ENCODE results near the gene EXOSC5. TPM values are rescaled to one million over a fixed set of nuclear protein-coding genes. Genes with fewer than 3 reads are reported as not detected.
A peak's percentile ranks its signal among the peaks of the same experiment; 100 is the strongest.

The EXOSC5 gene
- 15.4 and 17.0 TPM in 2 replicates for total RNA-seq
- long read RNA-seq, transcript EXOSC5-201 (6 exons, 1,118 nt): major isoform, 7 of 7 reads
- long read RNA-seq, partial matches to known transcripts: 0 of 7 reads
- long read RNA-seq, other reads (novel, unspliced or antisense): 0 of 7 reads

- peak within 1 kb of the TSS; percentile 100 for H3K27ac Mint-ChIP-seq
- DNase-seq (ENCODE audit: low spot score, unreplicated experiment): peak; percentile 98
- TF ChIP-seq, protein P1, sequence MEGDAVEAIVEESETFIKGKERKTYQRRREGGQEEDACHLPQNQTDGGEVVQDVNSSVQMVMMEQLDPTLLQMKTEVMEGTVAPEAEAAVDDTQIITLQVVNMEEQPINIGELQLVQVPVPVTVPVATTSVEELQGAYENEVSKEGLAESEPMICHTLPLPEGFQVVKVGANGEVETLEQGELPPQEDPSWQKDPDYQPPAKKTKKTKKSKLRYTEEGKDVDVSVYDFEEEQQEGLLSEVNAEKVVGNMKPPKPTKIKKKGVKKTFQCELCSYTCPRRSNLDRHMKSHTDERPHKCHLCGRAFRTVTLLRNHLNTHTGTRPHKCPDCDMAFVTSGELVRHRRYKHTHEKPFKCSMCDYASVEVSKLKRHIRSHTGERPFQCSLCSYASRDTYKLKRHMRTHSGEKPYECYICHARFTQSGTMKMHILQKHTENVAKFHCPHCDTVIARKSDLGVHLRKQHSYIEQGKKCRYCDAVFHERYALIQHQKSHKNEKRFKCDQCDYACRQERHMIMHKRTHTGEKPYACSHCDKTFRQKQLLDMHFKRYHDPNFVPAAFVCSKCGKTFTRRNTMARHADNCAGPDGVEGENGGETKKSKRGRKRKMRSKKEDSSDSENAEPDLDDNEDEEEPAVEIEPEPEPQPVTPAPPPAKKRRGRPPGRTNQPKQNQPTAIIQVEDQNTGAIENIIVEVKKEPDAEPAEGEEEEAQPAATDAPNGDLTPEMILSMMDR (IDR thresholded peaks at IDR 0.05; ENCODE audit: unreplicated experiment): no peak
- H3K4me3 Mint-ChIP-seq (ENCODE audit: low read depth): peak within 1 kb of the TSS; percentile 100
- peaks cover 24% of the 10 kb centered on the region for H3K4me1 Mint-ChIP-seq (ENCODE audit: low read depth)
- H3K36me3 Mint-ChIP-seq (ENCODE audit: insufficient read depth): no peaks in the 10 kb centered on the region
- H3K9me3 Mint-ChIP-seq (ENCODE audit: low read depth): no peaks in the 10 kb centered on the region
- H3K27me3 Mint-ChIP-seq: no peaks in the 10 kb centered on the region
These were observed at the start of gene EXOSC5, which contains the start of gene BCKDHA for GRCh38 chr19:41397086-41398049. EXOSC5 (minus strand) TSS chr19:41397359; CDS start chr19:41397328, 31 bp downstream. BCKDHA (plus strand) TSS chr19:41397818; CDS start chr19:41397828, 10 bp downstream.

- H3K4me1 Mint-ChIP-seq (ENCODE audit: low read depth): peaks cover 2% of the 10 kb centered on the region
- H3K27me3 Mint-ChIP-seq: peaks cover 43% of the 10 kb centered on the region
- no peak overlapping the region for H3K27ac Mint-ChIP-seq
- H3K36me3 Mint-ChIP-seq (ENCODE audit: insufficient read depth): no peaks in the 10 kb centered on the region
- no peak for DNase-seq (ENCODE audit: low spot score, unreplicated experiment)
- no peaks in the 10 kb centered on the region for H3K9me3 Mint-ChIP-seq (ENCODE audit: low read depth)
- H3K4me3 Mint-ChIP-seq (ENCODE audit: low read depth): no peak overlapping the region
- TF ChIP-seq, protein P1 (IDR thresholded peaks at IDR 0.05; ENCODE audit: unreplicated experiment): no peak
These were observed 48.4 kb upstream of the EXOSC5 start for GRCh38 chr19:41445575-41445974.

- no peak overlapping the region for H3K4me3 Mint-ChIP-seq (ENCODE audit: low read depth)
- TF ChIP-seq, protein P1 (IDR thresholded peaks at IDR 0.05; ENCODE audit: unreplicated experiment): no peak
- H3K27me3 Mint-ChIP-seq: peaks cover 35% of the 10 kb centered on the region
- H3K9me3 Mint-ChIP-seq (ENCODE audit: low read depth): no peaks in the 10 kb centered on the region
- no peak for DNase-seq (ENCODE audit: low spot score, unreplicated experiment)
- H3K36me3 Mint-ChIP-seq (ENCODE audit: insufficient read depth): no peaks in the 10 kb centered on the region
- no peaks in the 10 kb centered on the region for H3K4me1 Mint-ChIP-seq (ENCODE audit: low read depth)
- no peak overlapping the region for H3K27ac Mint-ChIP-seq
These were observed 46.8 kb upstream of the EXOSC5 start for GRCh38 chr19:41443813-41444455.

- Mint-ChIP-seq H3K27ac (no peak within 1 kb of the TSS), H3K27me3 (peaks cover 29% of the 10 kb centered on the region), H3K9me3 (ENCODE audit: low read depth) (no peaks in the 10 kb centered on the region), H3K36me3 (ENCODE audit: insufficient read depth) (peaks cover under 1% of the 10 kb centered on the region), H3K4me3 (ENCODE audit: low read depth) (no peak within 1 kb of the TSS), H3K4me1 (ENCODE audit: low read depth) (no peaks in the 10 kb centered on the region)
- no peak for DNase-seq (ENCODE audit: low spot score, unreplicated experiment)
- TF ChIP-seq, protein P1 (IDR thresholded peaks at IDR 0.05; ENCODE audit: unreplicated experiment): no peak
These were observed 45.6 kb upstream of the EXOSC5 start, which contains the start of gene ERICH4 for GRCh38 chr19:41442473-41443355. ERICH4 (plus strand) TSS chr19:41443156; CDS start chr19:41443170, 14 bp downstream.

All from progenitor cell of endocrine pancreas (in vitro differentiated cells).